LNCAP (cell line): ENCODE results near the gene PRKD1.

Source experiments
- CTCF ChIP-seq: fragments of 450-650 bp; IDR thresholded peaks from 2 replicates; pipeline ENCODE4 v1.5.1; 2017; ENCODE audit warnings: mild to moderate bottlenecking

The PRKD1 gene

GRCh38 chr14:29846339-29847055 is 81.2 kb downstream of the PRKD1 start:
- no peak for TF ChIP-seq CTCF

GRCh38 chr14:29843981-29844380 is 83.7 kb downstream of the PRKD1 start:
- no peak for TF ChIP-seq CTCF

GRCh38 chr14:29842228-29842627 is 85.4 kb downstream of the PRKD1 start:
- no peak for TF ChIP-seq CTCF

- TF ChIP-seq CTCF: no peak
Measured at GRCh38 chr14:29838752-29839151, 88.9 kb downstream of the PRKD1 start.

- TF ChIP-seq CTCF: no peak
Measured at GRCh38 chr14:29836395-29836794, 91.3 kb downstream of the PRKD1 start.

- TF ChIP-seq CTCF: no peak
Measured at GRCh38 chr14:29832042-29832441, 95.6 kb downstream of the PRKD1 start.

GRCh38 chr14:29829851-29830250 is 97.8 kb downstream of the PRKD1 start:
- TF ChIP-seq CTCF: no peak

GRCh38 chr14:29823816-29824215 is 103.8 kb downstream of the PRKD1 start:
- TF ChIP-seq CTCF: no peak
